HepG2 (cell line): Measurements from ENCODE around the gene NPB. TPM values are rescaled to one million over a fixed set of nuclear protein-coding genes. Genes with fewer than 3 reads are reported as not detected.

Source experiments
- ADNP ChIP-seq: sonication (generic); formaldehyde crosslinking; IDR thresholded peaks from 2 replicates; pipeline ENCODE4 v1.4.0; 2020; ENCODE audit warnings: missing genetic modification reagents
- FOXC1 ChIP-seq: sonication (generic); formaldehyde crosslinking; IDR thresholded peaks from 2 replicates; pipeline ENCODE4 v1.8.0; 2022; ENCODE audit warnings: mild to moderate bottlenecking, missing genetic modification reagents, borderline replicate concordance
- RCOR2 ChIP-seq: IDR thresholded peaks from 2 replicates; pipeline ENCODE4 v1.6.1; 2016; ENCODE audit warnings: missing biosample characterization, missing genetic modification reagents
- REXO4 ChIP-seq: sonication (generic); formaldehyde crosslinking; IDR thresholded peaks from 2 replicates; pipeline ENCODE4 v1.8.0; 2022; ENCODE audit warnings: missing genetic modification reagents, mild to moderate bottlenecking, borderline replicate concordance
- TOE1 ChIP-seq: sonication (generic); formaldehyde crosslinking; IDR thresholded peaks from 2 replicates; pipeline ENCODE4 v1.4.0; 2020; ENCODE audit warnings: mild to moderate bottlenecking, missing genetic modification reagents
- TSC22D2 ChIP-seq: sonication (generic); formaldehyde crosslinking; IDR thresholded peaks from 2 replicates; pipeline ENCODE4 v1.5.1; 2020; ENCODE audit warnings: missing genetic modification reagents, mild to moderate bottlenecking, borderline replicate concordance
- ZKSCAN8 ChIP-seq: IDR thresholded peaks from 2 replicates; pipeline ENCODE4 v1.6.1; 2016; ENCODE audit warnings: borderline replicate concordance, missing genetic modification reagents, missing compliant biosample characterization
- ZNF251 ChIP-seq: sonication (generic); formaldehyde crosslinking; IDR thresholded peaks from 2 replicates; pipeline ENCODE4 v1.9.0; 2021; ENCODE audit warnings: mild to moderate bottlenecking, missing genetic modification reagents
- ZNF367 ChIP-seq: sonication (generic); formaldehyde crosslinking; IDR thresholded peaks from 2 replicates; pipeline ENCODE4 v1.4.0; 2020; ENCODE audit warnings: missing genetic modification reagents, borderline replicate concordance
- ZNF382 ChIP-seq: sonication (generic); formaldehyde crosslinking; IDR thresholded peaks from 2 replicates; pipeline ENCODE4 v1.5.0; 2020; ENCODE audit warnings: missing genetic modification reagents, mild to moderate bottlenecking, borderline replicate concordance
- ZNF547 ChIP-seq: sonication (generic); formaldehyde crosslinking; IDR thresholded peaks from 2 replicates; pipeline ENCODE4 v1.5.1; 2020; ENCODE audit warnings: mild to moderate bottlenecking, missing genetic modification reagents
- ZSCAN22 ChIP-seq: sonication (generic); formaldehyde crosslinking; IDR thresholded peaks from 2 replicates; pipeline ENCODE4 v1.4.0; 2020; ENCODE audit warnings: mild to moderate bottlenecking, missing genetic modification reagents
- polyA plus RNA-seq, 8 experiments: library from polyadenylated mRNA; depleted of rRNA in 3 of 8; stranded (reverse) in 7 of 8; unstranded in 1 of 8; fragments of >200 nt; fragmentation: Illumina TruSeq in 4 of 8; extraction: Trizol in 4 of 8; gene quantifications; 2 replicates each; pipeline versions ENCODE4 v1.2.1 to v1.2.3, GENCODE V29; 2011 to 2016; ENCODE audit warnings: low read depth in 4 of 8, missing spikeins in 1 of 8, mixed read lengths in 1 of 8; ENCODE audit not compliant: insufficient read depth in 1 of 8
- total RNA-seq, 5 experiments: library from RNA; depleted of rRNA; stranded (reverse); fragments of >200 nt; fragmentation: Illumina TruSeq; extraction: Trizol; gene quantifications; 2 replicates each; pipeline ENCODE4 v1.2.3, GENCODE V29; 2016; ENCODE audit warnings: low read depth in 1 of 5
- TF ChIP-seq, protein P1 (sequence below): sonication (generic); formaldehyde crosslinking; IDR thresholded peaks from 2 replicates; pipeline ENCODE4 v1.4.0; 2020; ENCODE audit warnings: missing genetic modification reagents
- TF ChIP-seq, protein P2 (sequence below): sonication (generic); formaldehyde crosslinking; IDR thresholded peaks from 2 replicates; pipeline ENCODE4 v1.5.0; 2020; ENCODE audit warnings: mild to moderate bottlenecking, missing genetic modification reagents
- TF ChIP-seq, protein P3 (sequence below): sonication (generic); formaldehyde crosslinking; IDR thresholded peaks from 2 replicates; pipeline ENCODE4 v1.5.0; 2020; ENCODE audit warnings: mild to moderate bottlenecking, missing genetic modification reagents, borderline replicate concordance
- TF ChIP-seq, protein P4 (sequence below): sonication (generic); formaldehyde crosslinking; IDR thresholded peaks from 2 replicates; pipeline ENCODE4 v1.8.0; 2022; ENCODE audit warnings: missing genetic modification reagents, low read depth, mild to moderate bottlenecking, borderline replicate concordance
- TF ChIP-seq, protein P5 (sequence below): sonication (generic); formaldehyde crosslinking; IDR thresholded peaks from 2 replicates; pipeline ENCODE4 v1.5.0; 2020; ENCODE audit warnings: missing genetic modification reagents

The NPB gene
- total and polyA plus RNA-seq, 2 of the 13 experiments (the other 11 are each of a cell fraction or from before 2014, with no cell fraction given), result 0.11 to 0.93 TPM

DNA sequence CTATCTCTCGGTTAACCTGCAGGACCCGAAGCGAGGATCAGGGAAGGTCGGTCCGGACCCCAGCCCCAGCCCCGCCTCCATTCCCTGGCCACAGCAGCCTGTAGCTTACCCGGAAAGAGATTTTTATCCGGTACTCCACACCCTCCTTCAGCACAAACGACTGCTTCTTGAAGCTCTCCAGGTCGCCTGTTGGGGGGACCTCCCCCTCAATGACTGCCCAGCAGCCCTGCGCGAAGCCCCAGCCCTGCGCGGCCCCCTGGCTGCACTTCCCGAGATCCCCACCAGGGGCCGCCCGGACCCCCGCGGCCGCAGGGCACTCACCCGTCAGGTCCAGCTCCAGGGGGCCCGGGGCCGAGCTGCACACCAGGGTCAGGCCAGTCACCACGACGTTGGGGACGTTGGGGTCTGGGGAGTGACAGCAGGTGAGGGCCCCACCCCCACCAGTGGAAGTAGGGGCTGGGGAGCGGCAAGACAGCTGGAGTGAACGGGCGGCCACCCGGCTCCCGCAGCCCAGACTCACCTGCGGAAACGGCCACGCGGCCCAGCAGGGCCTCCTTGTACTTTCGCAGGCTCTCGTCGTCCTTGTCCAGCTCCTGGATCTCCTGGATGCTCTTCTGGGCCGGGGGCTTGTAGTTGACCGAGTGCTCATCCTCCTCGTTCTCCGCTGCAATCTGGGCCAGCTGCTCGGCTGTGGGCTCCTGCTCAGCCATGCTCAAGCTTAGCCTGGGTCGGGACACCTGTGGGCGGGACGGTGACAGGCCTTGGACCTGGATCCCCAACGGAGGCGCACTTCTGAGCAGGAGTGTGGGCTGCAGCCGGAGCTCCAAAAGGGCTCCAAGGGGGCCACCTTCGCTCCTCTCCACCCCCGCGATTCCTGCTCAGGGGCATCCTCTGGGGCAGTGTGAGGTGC lies 32.6 kb upstream of the NPB start (continued):
- no peak for TF ChIP-seq TOE1 (CRISPR knock-in tag)
- 0 out of 2 replicates have a peak, but pooled peaks have one; percentile 5 for TF ChIP-seq ZNF251 (CRISPR knock-in tag)
- TF ChIP-seq TSC22D2, result 0 out of 2 replicates have a peak, but pooled peaks have one; percentile 4
- TF ChIP-seq ADNP (CRISPR knock-in tag), result no peak; the same call in 1 of the 2 replicates
- TF ChIP-seq RCOR2 (CRISPR knock-in tag), result no peak
- TF ChIP-seq ZSCAN22 (CRISPR knock-in tag), result no peak
- TF ChIP-seq, protein P1, sequence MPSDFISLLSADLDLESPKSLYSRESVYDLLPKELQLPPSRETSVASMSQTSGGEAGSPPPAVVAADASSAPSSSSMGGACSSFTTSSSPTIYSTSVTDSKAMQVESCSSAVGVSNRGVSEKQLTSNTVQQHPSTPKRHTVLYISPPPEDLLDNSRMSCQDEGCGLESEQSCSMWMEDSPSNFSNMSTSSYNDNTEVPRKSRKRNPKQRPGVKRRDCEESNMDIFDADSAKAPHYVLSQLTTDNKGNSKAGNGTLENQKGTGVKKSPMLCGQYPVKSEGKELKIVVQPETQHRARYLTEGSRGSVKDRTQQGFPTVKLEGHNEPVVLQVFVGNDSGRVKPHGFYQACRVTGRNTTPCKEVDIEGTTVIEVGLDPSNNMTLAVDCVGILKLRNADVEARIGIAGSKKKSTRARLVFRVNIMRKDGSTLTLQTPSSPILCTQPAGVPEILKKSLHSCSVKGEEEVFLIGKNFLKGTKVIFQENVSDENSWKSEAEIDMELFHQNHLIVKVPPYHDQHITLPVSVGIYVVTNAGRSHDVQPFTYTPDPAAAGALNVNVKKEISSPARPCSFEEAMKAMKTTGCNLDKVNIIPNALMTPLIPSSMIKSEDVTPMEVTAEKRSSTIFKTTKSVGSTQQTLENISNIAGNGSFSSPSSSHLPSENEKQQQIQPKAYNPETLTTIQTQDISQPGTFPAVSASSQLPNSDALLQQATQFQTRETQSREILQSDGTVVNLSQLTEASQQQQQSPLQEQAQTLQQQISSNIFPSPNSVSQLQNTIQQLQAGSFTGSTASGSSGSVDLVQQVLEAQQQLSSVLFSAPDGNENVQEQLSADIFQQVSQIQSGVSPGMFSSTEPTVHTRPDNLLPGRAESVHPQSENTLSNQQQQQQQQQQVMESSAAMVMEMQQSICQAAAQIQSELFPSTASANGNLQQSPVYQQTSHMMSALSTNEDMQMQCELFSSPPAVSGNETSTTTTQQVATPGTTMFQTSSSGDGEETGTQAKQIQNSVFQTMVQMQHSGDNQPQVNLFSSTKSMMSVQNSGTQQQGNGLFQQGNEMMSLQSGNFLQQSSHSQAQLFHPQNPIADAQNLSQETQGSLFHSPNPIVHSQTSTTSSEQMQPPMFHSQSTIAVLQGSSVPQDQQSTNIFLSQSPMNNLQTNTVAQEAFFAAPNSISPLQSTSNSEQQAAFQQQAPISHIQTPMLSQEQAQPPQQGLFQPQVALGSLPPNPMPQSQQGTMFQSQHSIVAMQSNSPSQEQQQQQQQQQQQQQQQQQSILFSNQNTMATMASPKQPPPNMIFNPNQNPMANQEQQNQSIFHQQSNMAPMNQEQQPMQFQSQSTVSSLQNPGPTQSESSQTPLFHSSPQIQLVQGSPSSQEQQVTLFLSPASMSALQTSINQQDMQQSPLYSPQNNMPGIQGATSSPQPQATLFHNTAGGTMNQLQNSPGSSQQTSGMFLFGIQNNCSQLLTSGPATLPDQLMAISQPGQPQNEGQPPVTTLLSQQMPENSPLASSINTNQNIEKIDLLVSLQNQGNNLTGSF (CRISPR knock-in tag), result no peak; the same call in 1 of the 2 replicates
- TF ChIP-seq ZKSCAN8 (CRISPR knock-in tag), result no peak
- TF ChIP-seq, protein P2, sequence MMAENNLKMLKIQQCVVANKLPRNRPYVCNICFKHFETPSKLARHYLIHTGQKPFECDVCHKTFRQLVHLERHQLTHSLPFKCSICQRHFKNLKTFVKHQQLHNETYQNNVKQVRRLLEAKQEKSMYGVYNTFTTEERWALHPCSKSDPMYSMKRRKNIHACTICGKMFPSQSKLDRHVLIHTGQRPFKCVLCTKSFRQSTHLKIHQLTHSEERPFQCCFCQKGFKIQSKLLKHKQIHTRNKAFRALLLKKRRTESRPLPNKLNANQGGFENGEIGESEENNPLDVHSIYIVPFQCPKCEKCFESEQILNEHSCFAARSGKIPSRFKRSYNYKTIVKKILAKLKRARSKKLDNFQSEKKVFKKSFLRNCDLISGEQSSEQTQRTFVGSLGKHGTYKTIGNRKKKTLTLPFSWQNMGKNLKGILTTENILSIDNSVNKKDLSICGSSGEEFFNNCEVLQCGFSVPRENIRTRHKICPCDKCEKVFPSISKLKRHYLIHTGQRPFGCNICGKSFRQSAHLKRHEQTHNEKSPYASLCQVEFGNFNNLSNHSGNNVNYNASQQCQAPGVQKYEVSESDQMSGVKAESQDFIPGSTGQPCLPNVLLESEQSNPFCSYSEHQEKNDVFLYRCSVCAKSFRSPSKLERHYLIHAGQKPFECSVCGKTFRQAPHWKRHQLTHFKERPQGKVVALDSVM (CRISPR knock-in tag), result no peak
- TF ChIP-seq ZNF367, result no peak
- TF ChIP-seq, protein P3, sequence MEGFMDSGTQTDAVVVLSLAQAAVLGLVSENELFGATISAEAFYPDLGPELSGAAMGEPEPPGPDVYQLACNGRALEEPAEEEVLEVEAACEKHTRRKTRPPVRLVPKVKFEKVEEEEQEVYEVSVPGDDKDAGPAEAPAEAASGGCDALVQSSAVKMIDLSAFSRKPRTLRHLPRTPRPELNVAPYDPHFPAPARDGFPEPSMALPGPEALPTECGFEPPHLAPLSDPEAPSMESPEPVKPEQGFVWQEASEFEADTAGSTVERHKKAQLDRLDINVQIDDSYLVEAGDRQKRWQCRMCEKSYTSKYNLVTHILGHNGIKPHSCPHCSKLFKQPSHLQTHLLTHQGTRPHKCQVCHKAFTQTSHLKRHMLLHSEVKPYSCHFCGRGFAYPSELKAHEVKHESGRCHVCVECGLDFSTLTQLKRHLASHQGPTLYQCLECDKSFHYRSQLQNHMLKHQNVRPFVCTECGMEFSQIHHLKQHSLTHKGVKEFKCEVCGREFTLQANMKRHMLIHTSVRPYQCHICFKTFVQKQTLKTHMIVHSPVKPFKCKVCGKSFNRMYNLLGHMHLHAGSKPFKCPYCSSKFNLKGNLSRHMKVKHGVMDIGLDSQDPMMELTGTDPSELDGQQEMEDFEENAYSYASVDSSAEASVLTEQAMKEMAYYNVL (CRISPR knock-in tag), result no peak
- TF ChIP-seq, protein P4, sequence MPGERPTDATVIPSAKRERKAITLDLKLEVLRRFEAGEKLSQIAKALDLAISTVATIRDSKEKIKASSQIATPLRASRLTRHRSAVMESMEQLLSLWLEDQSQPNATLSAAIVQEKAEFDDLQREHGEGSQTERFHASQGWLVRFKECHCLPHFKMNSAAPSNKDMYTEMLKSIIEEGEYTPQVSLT (CRISPR knock-in tag), result no peak
- TF ChIP-seq ZNF547 (CRISPR knock-in tag), result peak; percentile 37; the same call in 1 of the 2 replicates
- TF ChIP-seq, protein P5, sequence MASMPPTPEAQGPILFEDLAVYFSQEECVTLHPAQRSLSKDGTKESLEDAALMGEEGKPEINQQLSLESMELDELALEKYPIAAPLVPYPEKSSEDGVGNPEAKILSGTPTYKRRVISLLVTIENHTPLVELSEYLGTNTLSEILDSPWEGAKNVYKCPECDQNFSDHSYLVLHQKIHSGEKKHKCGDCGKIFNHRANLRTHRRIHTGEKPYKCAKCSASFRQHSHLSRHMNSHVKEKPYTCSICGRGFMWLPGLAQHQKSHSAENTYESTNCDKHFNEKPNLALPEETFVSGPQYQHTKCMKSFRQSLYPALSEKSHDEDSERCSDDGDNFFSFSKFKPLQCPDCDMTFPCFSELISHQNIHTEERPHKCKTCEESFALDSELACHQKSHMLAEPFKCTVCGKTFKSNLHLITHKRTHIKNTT (CRISPR knock-in tag), result no peak; the same call in 1 of the 2 replicates
- no peak for TF ChIP-seq ZNF382
- no peak for TF ChIP-seq REXO4
- no peak for TF ChIP-seq FOXC1 (CRISPR knock-in tag)
